Neural cell (in vitro differentiated cells): ENCODE data around the gene APBA2. TPM values are rescaled to one million over a fixed set of nuclear protein-coding genes. Genes with fewer than 3 reads are reported as not detected.

ENCODE experiments used
- H2AFZ ChIP-seq: fragments of 200-600, 300-800 bp; sonication (generic), shearing (Covaris generic); 2 replicates; pipeline ENCODE4 v1.6.0; 2014; ENCODE audit warnings: low read depth, mild to moderate bottlenecking, antibody characterized with exemption, low read length, moderate library complexity
- H3F3A ChIP-seq: fragments of 200-600 bp; shearing (Covaris generic); 2 replicates; pipeline ENCODE4 v1.6.1; 2016; ENCODE audit warnings: mild to moderate bottlenecking, moderate library complexity, mixed read lengths, antibody characterized with exemption, low read length; ENCODE audit not compliant: insufficient read depth, poor library complexity, severe bottlenecking
- H3K27ac ChIP-seq: fragments of 200-600, 300-800 bp; sonication (generic), shearing (Covaris generic); 2 replicates; pipeline ENCODE4 v1.5.1; 2014; ENCODE audit warnings: mild to moderate bottlenecking, low read length, moderate library complexity
- H3K27me3 ChIP-seq: fragments of 300-800, 200-600 bp; sonication (generic), shearing (Covaris generic); 2 replicates; pipeline ENCODE4 v1.6.0; 2014; ENCODE audit warnings: mild to moderate bottlenecking, low read depth, low read length, moderate library complexity; ENCODE audit not compliant: insufficient read depth
- H3K36me3 ChIP-seq: fragments of 300-800, 200-600 bp; sonication (generic), shearing (Covaris generic); 2 replicates; pipeline ENCODE4 v1.5.1; 2014; ENCODE audit warnings: mild to moderate bottlenecking, antibody characterized with exemption, low read length, moderate library complexity; ENCODE audit not compliant: insufficient read depth
- H3K4me2 ChIP-seq: fragments of 300-800, 200-600 bp; sonication (generic), shearing (Covaris generic); 2 replicates; pipeline ENCODE4 v1.6.0; 2014; ENCODE audit warnings: mild to moderate bottlenecking, low read length
- H3K4me3 ChIP-seq: fragments of 300-800, 200-600 bp; sonication (generic), shearing (Covaris generic); 2 replicates; pipeline ENCODE4 v1.5.1; 2014; ENCODE audit warnings: mild to moderate bottlenecking, low read length, moderate library complexity
- H3K79me2 ChIP-seq: fragments of 200-600 bp; shearing (Covaris generic); replicated peaks from 2 replicates; pipeline ENCODE4 v1.6.0; 2014; ENCODE audit warnings: mild to moderate bottlenecking, low read length, moderate library complexity; ENCODE audit not compliant: insufficient read depth
- H3K9ac ChIP-seq: fragments of 300-800, 200-600 bp; sonication (generic), shearing (Covaris generic); 2 replicates; pipeline ENCODE4 v1.6.1; 2016; ENCODE audit warnings: mild to moderate bottlenecking, low read length, mixed read lengths
- H3K9me2 ChIP-seq: fragments of 200-600 bp; shearing (Covaris generic); 2 replicates; pipeline ENCODE4 v1.6.1; 2016; ENCODE audit warnings: mild to moderate bottlenecking, low read length, mixed read lengths; ENCODE audit not compliant: insufficient read depth
- H3K9me3 ChIP-seq: fragments of 200-600, 300-800 bp; sonication (generic), shearing (Covaris generic); 2 replicates; pipeline ENCODE4 v1.6.1; 2016; ENCODE audit warnings: mild to moderate bottlenecking, mixed run types, low read length, moderate library complexity, mixed read lengths
- H4K20me1 ChIP-seq: fragments of 200-600 bp; shearing (Covaris generic); 2 replicates; pipeline ENCODE4 v1.6.1; 2016; ENCODE audit warnings: mild to moderate bottlenecking, mixed run types; ENCODE audit not compliant: insufficient read depth
- EP300 ChIP-seq: fragments of 450-650 bp; conservative IDR thresholded peaks from 2 replicates; pipeline ENCODE4 v1.6.1; 2014; ENCODE audit warnings: antibody characterized with exemption, mild to moderate bottlenecking, moderate library complexity; ENCODE audit not compliant: poor library complexity, severe bottlenecking
- EZH2 ChIP-seq: fragments of 200-600, 300-800 bp; shearing (Covaris generic), sonication (generic); IDR thresholded peaks from 2 replicates; pipeline ENCODE4 v1.6.1; 2014; ENCODE audit warnings: antibody characterized with exemption, low read length, borderline replicate concordance, mild to moderate bottlenecking; ENCODE audit not compliant: insufficient read depth, poor library complexity, severe bottlenecking
- MXI1 ChIP-seq: fragments of 450-650 bp; conservative IDR thresholded peaks from 2 replicates; pipeline ENCODE4 v1.6.1; 2014; ENCODE audit warnings: antibody characterized with exemption, mild to moderate bottlenecking; ENCODE audit not compliant: poor library complexity, severe bottlenecking
- POLR2AphosphoS5 ChIP-seq: IDR thresholded peaks from 2 replicates; pipeline ENCODE4 v1.6.1; 2012
- RAD21 ChIP-seq: fragments of 450-650 bp; conservative IDR thresholded peaks from 2 replicates; pipeline ENCODE4 v1.6.1; 2014; ENCODE audit warnings: antibody characterized with exemption, mild to moderate bottlenecking, moderate library complexity
- REST ChIP-seq: IDR thresholded peaks from 2 replicates; pipeline ENCODE4 v1.6.1; 2012; ENCODE audit warnings: borderline replicate concordance
- SMC3 ChIP-seq: fragments of 450-650 bp; conservative IDR thresholded peaks from 2 replicates; pipeline ENCODE4 v1.6.1; 2014; ENCODE audit warnings: antibody characterized with exemption, mild to moderate bottlenecking, moderate library complexity; ENCODE audit not compliant: poor library complexity
- TAF1 ChIP-seq: IDR thresholded peaks from 2 replicates; pipeline ENCODE4 v1.6.1; 2012; ENCODE audit warnings: low read depth
- polyA plus RNA-seq: library from polyadenylated mRNA; depleted of rRNA; stranded (reverse); fragments of >200 nt; gene quantifications from 2 replicates; pipeline ENCODE4 v1.2.3, GENCODE V29; 2014
- TF ChIP-seq, protein P1 (sequence below): fragments of 450-650 bp; IDR thresholded peaks from 2 replicates; pipeline ENCODE4 v1.5.1; 2014; ENCODE audit warnings: antibody characterized with exemption, mild to moderate bottlenecking, moderate library complexity; ENCODE audit not compliant: poor library complexity, severe bottlenecking

The APBA2 gene
- polyA plus RNA-seq, 1 donor from 2014 or later, result 134 TPM

- no peaks in the 10 kb centered on the region for H3K9me2 ChIP-seq
- no peaks in the 10 kb centered on the region for H3K27me3 ChIP-seq
- no peak overlapping the region for H3K4me3 ChIP-seq
- H3K4me2 ChIP-seq, result no peak overlapping the region
- H3F3A ChIP-seq, result no peaks in the 10 kb centered on the region
- H3K36me3 ChIP-seq, result no peaks in the 10 kb centered on the region
- no peaks in the 10 kb centered on the region for H4K20me1 ChIP-seq
- no peak overlapping the region for H3K9ac ChIP-seq
- no peak overlapping the region for H2AFZ ChIP-seq
- no peak for TF ChIP-seq SMC3
- no peak for TF ChIP-seq POLR2AphosphoS5
- TF ChIP-seq REST, result no peak
- no peak for TF ChIP-seq EZH2
- TF ChIP-seq RAD21, result no peak
- no peak for TF ChIP-seq TAF1
- TF ChIP-seq MXI1, result no peak
- no peak for TF ChIP-seq EP300
- TF ChIP-seq, protein P1, sequence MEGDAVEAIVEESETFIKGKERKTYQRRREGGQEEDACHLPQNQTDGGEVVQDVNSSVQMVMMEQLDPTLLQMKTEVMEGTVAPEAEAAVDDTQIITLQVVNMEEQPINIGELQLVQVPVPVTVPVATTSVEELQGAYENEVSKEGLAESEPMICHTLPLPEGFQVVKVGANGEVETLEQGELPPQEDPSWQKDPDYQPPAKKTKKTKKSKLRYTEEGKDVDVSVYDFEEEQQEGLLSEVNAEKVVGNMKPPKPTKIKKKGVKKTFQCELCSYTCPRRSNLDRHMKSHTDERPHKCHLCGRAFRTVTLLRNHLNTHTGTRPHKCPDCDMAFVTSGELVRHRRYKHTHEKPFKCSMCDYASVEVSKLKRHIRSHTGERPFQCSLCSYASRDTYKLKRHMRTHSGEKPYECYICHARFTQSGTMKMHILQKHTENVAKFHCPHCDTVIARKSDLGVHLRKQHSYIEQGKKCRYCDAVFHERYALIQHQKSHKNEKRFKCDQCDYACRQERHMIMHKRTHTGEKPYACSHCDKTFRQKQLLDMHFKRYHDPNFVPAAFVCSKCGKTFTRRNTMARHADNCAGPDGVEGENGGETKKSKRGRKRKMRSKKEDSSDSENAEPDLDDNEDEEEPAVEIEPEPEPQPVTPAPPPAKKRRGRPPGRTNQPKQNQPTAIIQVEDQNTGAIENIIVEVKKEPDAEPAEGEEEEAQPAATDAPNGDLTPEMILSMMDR, result no peak
- no peaks in the 10 kb centered on the region for H3K9me3 ChIP-seq
- peaks cover 4% of the 10 kb centered on the region for H3K79me2 ChIP-seq
- no peak overlapping the region for H3K27ac ChIP-seq
Observed at GRCh38 chr15:28962851-28963710, 77.3 kb downstream of the APBA2 start.

- no peaks in the 10 kb centered on the region for H3K36me3 ChIP-seq
- H3F3A ChIP-seq, result no peaks in the 10 kb centered on the region
- no peaks in the 10 kb centered on the region for H3K9me3 ChIP-seq
- H2AFZ ChIP-seq, result no peak overlapping the region
- H3K4me2 ChIP-seq, result no peak overlapping the region
- H3K27ac ChIP-seq, result no peak overlapping the region
- no peak for TF ChIP-seq MXI1
- no peak for TF ChIP-seq REST
- no peak for TF ChIP-seq SMC3
- TF ChIP-seq, protein P1, result no peak
- TF ChIP-seq EZH2, result no peak
- no peak for TF ChIP-seq RAD21
- TF ChIP-seq EP300, result no peak
- TF ChIP-seq TAF1, result no peak
- TF ChIP-seq POLR2AphosphoS5, result no peak
- H3K9me2 ChIP-seq, result no peaks in the 10 kb centered on the region
- H4K20me1 ChIP-seq, result no peaks in the 10 kb centered on the region
- no peak overlapping the region for H3K4me3 ChIP-seq
- H3K27me3 ChIP-seq, result no peaks in the 10 kb centered on the region
- no peak overlapping the region for H3K9ac ChIP-seq
- peaks cover 8% of the 10 kb centered on the region for H3K79me2 ChIP-seq
Observed at GRCh38 chr15:28963711-28964081, 77.9 kb downstream of the APBA2 start.
